ENCODE data around the gene SLC39A11.

SLC39A11 gene

GRCh38 chr17:72915625-72916081, 176.8 kb downstream of the SLC39A11 start (continued):
- TF ChIP-seq TSHZ2 (CRISPR knock-in tag; IDR thresholded peaks at IDR 0.05) = no peak

GRCh38 chr17:72913142-72913682, 179.3 kb downstream of the SLC39A11 start:
- no peak for ATAC-seq

GRCh38 chr17:72906306-72906705, 186.2 kb downstream of the SLC39A11 start:
- ATAC-seq = no peak

More at GRCh38 chr17:72913142-72913682, 179.3 kb downstream of the SLC39A11 start:
- TF ChIP-seq GLIS3 (CRISPR knock-in tag; IDR thresholded peaks at IDR 0.05) (no peak), ESRRG (CRISPR knock-in tag; IDR thresholded peaks at IDR 0.05) (no peak), TOX (CRISPR knock-in tag; IDR thresholded peaks at IDR 0.05; ENCODE audit: borderline replicate concordance) (no peak), POU6F1 (CRISPR knock-in tag; IDR thresholded peaks at IDR 0.05; ENCODE audit: borderline replicate concordance, low read depth) (no peak), PATZ1 (CRISPR knock-in tag; IDR thresholded peaks at IDR 0.05; ENCODE audit: borderline replicate concordance) (no peak), ZNF8 (CRISPR knock-in tag; IDR thresholded peaks at IDR 0.05) (no peak), ZC3H10 (CRISPR knock-in tag; IDR thresholded peaks at IDR 0.05) (no peak), BACH2 (CRISPR knock-in tag; IDR thresholded peaks at IDR 0.05; ENCODE audit: borderline replicate concordance) (no peak), RARB (CRISPR knock-in tag; IDR thresholded peaks at IDR 0.05) (no peak), CSRNP3 (CRISPR knock-in tag; IDR thresholded peaks at IDR 0.05) (no peak)

GRCh38 chr17:72903522-72903921, 189.0 kb downstream of the SLC39A11 start:
- no peak for TF ChIP-seq GLIS3 (CRISPR knock-in tag; IDR thresholded peaks at IDR 0.05)
- no peak for TF ChIP-seq ARNTL (CRISPR knock-in tag; IDR thresholded peaks at IDR 0.05; ENCODE audit: borderline replicate concordance, low read depth)
- TF ChIP-seq ESRRG (CRISPR knock-in tag; IDR thresholded peaks at IDR 0.05) = no peak
- no peak for TF ChIP-seq PPARA (CRISPR knock-in tag; IDR thresholded peaks at IDR 0.05; ENCODE audit: borderline replicate concordance)
- no peak for TF ChIP-seq ISL1 (CRISPR knock-in tag; IDR thresholded peaks at IDR 0.05)
- TF ChIP-seq CSDC2 (CRISPR knock-in tag; IDR thresholded peaks at IDR 0.05) = no peak
- no peak for TF ChIP-seq TSHZ2 (CRISPR knock-in tag; IDR thresholded peaks at IDR 0.05)
- no peak for TF ChIP-seq ZFP30 (CRISPR knock-in tag; IDR thresholded peaks at IDR 0.05)
- TF ChIP-seq PATZ1 (CRISPR knock-in tag; IDR thresholded peaks at IDR 0.05; ENCODE audit: borderline replicate concordance) = no peak
- ATAC-seq = no peak

More at GRCh38 chr17:72906306-72906705, 186.2 kb downstream of the SLC39A11 start:
- TF ChIP-seq ZFP30 (CRISPR knock-in tag; IDR thresholded peaks at IDR 0.05) (no peak), OSR1 (CRISPR knock-in tag; IDR thresholded peaks at IDR 0.05) (no peak), ISL1 (CRISPR knock-in tag; IDR thresholded peaks at IDR 0.05) (no peak), PPARA (CRISPR knock-in tag; IDR thresholded peaks at IDR 0.05; ENCODE audit: borderline replicate concordance) (no peak), ESRRG (CRISPR knock-in tag; IDR thresholded peaks at IDR 0.05) (no peak), PATZ1 (CRISPR knock-in tag; IDR thresholded peaks at IDR 0.05; ENCODE audit: borderline replicate concordance) (no peak)

All from SK-N-SH treated with all-trans-retinoic acid at 6 μM for 48 hours (cell line).